Stimulated activated CD4-positive, alpha-beta T cell treated with anti-CD3 and anti-CD28 coated beads, Interleukin-15, amount 100 ng/mL, for 48 hours (primary cell): ENCODE data around the gene TIMM44.

Experiments
- DNase-seq, 2 donors: peaks; one replicate each; pipeline ENCODE4 v3.0.0-alpha.2; 2020; ENCODE audit warnings: low read depth in 2 of 2

The TIMM44 gene, protein sequence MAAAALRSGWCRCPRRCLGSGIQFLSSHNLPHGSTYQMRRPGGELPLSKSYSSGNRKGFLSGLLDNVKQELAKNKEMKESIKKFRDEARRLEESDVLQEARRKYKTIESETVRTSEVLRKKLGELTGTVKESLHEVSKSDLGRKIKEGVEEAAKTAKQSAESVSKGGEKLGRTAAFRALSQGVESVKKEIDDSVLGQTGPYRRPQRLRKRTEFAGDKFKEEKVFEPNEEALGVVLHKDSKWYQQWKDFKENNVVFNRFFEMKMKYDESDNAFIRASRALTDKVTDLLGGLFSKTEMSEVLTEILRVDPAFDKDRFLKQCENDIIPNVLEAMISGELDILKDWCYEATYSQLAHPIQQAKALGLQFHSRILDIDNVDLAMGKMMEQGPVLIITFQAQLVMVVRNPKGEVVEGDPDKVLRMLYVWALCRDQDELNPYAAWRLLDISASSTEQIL

DNA sequence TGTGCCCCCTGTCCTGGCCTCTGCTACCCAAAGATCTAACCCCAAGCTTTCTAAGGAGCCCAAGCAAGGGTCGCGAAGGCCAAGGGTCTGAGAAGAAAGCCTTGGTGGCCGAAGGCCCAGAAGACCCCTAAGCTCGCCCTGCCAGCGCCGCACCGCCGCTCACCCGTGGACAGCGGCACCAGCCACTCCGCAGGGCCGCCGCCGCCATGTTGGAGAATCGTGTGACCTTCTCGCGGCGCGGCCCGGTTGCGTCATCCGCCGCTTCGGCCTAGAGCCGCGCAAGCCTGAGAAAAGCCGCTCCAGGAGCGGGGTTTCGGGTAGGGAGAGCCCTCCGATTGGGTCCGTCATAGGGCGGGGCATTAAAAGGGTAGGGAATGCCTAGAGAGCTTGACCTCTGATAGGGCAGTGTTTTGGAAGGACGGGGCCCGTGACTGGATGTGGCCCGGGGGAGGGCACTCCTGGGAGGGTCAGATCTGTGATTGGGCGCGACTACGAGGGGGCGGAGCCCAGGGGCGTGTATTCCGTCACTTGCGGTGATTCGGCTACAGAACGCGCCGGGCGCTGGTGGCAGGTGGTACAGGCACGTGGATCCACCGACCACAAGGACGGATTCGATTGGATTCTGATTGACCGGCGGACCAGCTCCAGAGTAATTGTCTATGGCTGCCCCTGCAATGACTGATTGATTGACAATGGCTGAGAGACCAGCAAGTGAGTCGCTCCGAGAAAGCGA, at the start of gene TIMM44:
Gene TIMM44 (minus strand): TSS at position 223 of the 733 bp plus-strand sequence. CDS start 15 bp downstream, at position 208.
- DNase-seq: peak; percentile 97 to 99

DNA sequence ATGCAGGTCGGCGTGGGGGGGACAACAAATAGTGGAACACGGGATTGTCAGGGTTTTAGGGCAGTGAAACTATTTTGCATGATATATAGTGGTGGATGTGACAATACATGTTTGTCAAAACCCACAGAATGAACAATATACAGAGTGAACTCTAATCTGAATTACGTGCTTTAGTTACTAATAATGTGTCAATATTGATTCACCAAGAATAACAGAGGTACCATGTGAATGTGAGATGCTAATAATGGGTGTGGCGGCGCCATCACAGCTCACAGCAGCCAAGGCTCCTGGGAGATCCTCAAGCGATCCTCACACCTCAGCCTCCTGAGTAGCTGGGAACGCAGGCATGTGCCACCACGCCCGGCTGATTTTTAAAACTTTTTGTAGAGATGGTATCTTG, 49.1 kb upstream of the TIMM44 start:
- DNase-seq: no peak

DNA sequence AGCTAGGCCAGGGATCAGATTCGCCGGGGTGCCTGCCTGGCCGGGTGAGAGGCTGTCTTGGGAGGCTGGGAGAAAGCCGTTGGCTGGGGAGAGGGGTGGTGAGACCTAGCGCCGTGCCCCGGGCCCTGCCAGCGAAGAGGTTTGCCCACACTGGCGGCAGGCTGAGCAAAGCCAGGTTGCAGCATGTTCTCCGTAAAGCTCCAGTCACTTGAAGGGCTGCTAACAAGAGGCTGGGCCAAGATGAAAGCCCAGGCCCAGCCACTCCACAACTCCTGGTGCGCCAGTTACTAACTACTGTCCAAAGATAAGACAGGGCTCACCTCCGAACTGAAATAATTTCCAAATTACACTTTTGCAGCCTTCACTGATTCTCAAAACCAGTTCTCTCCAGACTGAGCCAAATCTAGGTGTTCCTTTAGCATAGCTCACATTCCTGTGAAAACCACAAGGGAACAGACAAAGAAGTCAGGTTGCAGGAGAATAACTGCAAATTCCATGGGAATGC, 45.7 kb upstream of the TIMM44 start:
- no peak for DNase-seq

DNA sequence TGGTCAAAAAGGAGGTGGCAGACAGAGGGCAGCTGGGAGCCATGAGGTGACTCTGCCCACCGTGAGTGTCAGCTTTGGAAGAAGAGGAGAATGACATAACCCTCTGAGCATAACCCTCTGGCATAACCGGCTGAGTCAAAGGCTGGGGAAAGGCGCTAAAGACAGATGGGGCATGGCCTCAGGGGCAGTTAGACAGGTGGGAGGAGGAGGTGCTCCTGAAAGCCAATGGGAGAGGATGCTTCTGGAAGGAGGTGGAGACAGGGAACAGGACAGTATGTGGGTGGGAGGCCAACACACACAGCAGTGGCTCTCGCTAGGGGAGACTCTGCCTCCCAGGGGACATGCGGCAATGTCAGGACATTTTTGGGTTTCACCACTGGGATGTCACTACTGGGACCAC, 44.8 kb upstream of the TIMM44 start:
- no peak for DNase-seq

DNA sequence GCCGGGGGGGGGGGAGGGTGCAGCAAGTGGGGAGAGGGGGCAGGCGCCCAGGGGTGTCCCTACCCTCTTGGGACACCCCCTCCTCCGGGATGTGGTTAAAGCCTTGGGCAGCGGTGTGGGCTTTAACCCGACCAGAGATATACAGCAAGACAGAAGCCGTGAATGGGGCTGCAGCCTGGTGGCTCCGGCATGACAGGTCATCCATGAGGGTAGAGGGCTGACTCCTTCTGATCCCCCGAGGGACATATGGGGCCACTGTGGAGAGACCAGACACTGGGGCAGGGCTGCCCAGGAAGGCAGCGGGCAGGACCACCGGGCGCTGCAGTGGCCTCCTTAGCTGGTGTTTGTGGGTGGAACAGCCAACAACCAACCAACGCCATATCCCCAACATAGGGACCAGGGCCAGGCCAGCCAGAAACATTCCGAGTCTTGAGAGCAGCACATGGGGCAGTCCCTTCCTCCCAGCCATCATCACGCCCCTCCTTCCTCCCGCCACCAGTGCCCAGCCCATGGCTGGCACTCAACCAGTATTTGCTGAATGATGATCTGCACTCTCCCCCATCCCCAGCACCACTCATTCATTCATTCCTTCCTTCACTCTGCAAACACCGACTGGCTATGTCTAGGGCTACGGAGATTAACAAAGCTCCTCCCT, 43.8 kb upstream of the TIMM44 start:
- DNase-seq: no peak

DNA sequence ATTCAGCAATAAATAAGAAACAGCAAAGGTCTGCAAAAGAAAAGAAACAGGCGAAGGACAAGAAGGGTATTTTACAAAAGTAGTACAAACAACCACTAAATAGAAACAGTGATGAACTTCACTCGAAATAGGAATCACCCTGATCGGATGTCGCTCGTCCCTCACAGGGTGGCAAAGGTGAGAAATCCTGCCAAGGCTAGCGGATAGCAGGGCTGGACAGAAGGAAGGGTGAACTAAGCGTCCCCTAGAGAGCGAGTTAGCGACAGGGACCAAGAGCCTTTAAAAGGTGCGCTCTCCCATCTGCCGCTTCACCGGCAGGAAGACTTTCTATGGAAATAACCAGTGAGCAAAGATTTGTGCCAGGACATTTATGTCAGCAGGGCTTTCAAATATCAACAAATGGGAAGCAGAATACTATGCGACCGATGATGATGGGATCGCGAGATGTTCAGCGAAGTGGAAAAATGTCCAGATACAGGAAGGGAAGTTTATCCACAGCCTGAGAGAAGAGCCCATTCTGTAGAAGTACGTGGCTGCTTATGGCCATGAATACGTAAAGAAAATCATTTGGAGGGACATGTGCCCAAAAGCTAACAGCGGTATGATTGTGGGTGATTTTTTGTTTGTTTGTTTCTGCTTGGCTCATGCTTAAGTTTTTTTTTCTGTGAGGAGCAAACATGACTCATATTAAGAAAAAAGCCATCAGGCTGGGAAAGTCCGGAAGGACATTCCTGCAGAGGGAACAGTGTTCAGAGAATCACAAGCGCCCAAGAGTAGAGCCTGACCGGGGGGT, 43.1 kb upstream of the TIMM44 start:
- no peak for DNase-seq

DNA sequence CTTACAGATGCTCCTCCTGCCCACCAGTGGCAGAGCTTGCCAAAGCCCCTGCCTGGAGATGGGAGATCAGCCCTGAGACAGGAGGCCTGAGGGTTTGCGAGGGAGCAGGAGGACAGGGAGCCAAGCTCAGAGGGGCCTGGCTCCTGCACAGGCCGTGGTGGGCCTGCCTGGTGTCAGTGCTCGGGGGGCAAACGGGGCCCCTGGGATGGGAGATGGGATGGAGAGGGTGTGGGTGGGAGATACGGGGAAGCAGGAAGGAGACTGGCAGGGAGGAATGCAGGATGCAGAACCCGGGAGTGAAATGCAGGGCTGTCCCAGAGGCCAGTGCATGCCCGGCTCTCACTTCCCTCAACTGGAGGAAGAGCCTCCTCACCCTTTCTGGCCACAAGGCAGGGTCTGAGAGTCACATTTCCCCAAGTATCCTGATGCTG, 42.0 kb upstream of the TIMM44 start:
- DNase-seq: no peak

DNA sequence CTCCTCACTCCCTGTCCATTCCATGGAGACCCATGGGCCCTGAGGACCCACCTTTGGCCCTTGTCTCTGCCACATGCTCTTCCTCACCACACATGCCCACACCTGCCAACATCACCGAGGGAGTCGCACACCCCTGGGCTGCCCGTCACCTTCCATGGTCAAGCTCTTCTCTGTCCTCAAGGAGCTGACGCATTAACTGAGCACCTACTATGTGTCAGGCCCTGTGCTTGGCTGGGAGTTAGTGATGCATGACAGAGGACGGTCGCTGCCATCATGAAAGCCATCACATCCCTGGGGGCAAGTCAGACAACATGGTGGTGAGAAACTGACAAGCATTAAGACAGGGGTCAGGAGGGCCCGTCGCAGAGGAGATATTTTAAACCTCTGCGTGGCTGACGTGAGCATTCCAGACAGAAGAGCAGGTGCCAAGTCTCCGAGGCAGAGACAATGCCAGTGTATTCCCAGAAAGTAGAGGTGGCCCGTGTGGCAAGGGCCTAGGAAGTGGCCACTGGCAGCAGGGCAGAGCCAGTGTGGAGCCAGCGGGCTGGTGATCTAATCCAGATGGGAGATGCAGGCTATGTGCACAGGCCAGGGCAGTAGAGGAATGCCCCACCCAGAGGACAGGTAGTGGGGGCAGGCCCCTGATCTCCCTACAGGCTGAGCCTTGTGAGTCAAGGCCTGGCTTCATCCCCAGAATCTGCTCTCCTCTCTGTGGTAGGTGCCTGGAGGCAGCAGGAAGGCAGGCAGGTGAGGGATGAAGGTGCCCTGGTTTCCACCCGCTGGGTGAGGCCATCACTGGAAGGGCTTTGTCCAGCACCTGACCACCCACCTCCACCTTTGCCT, 40.8 kb upstream of the TIMM44 start:
- DNase-seq: no peak

DNA sequence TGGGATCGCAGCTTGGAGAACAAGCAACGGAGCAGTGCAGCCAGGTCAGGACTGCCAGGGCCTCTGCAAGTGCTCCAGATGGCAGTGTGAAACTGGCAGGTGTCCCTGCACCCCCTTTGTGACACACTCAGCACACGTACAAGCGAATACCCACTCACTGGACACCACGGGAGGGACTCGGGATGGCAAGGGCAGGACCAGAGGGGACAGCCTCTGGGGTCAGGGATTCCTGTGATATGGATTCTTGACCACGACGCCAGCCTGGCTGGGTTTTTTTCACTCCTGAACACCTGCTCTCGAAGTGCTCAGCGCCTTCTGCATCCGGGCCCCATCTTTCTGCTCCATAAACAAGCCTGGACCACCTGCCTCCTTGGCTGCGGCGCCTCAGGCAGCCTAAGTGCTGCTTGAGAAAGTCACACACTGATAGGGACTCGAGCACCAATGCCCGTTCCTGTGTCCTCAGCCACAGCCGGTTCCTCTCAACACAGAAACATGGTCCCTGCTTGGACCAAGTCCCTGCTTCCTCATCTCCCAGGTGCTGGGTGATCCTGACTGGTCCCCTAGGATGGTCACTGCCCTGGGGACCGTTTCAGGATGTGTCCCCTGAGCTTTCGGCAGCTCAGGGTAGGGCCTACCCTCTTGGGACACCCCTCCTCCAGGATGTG, 40.0 kb upstream of the TIMM44 start:
- no peak for DNase-seq

DNA sequence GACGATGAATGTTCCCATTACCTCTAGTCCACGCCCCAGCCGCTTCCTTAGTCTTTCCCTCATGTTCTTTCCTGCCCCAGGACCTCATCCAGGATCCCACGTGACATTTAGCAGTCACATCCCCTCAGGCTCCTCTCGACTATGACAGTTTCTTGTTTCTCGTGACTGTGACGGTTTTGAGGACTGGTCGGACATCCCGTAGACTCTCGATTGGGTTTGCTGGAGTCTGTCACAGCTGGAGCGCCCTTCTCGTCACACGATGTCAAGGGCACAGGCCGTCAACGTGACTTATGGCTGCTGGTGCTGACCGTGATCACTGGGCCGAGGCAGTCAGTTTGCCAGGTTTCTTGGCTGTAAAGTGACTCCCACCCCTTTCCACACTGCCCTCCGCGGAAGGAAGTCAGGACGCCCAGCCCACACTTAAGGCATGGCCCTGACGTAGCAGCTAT, 39.2 kb upstream of the TIMM44 start:
- DNase-seq: no peak

DNA sequence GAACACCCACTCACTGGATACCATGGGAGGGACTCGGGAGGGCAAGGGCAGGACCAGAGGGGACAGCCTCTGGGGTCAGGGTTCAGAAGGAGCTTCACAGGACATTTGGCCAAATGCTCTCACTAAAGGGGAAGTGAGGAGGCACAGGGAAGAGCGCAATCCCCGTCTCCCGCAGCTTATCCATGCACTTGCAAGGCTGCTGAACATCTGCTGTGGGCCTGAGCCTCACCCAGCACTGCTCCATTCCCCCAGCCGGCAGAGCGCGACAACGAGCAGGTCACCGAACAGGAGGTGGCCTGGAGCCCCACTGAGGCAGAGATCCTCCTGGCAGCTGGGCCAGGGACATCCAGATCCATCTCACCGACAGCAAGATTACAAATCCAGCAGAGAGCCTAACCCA, 38.6 kb upstream of the TIMM44 start:
- DNase-seq: no peak

DNA sequence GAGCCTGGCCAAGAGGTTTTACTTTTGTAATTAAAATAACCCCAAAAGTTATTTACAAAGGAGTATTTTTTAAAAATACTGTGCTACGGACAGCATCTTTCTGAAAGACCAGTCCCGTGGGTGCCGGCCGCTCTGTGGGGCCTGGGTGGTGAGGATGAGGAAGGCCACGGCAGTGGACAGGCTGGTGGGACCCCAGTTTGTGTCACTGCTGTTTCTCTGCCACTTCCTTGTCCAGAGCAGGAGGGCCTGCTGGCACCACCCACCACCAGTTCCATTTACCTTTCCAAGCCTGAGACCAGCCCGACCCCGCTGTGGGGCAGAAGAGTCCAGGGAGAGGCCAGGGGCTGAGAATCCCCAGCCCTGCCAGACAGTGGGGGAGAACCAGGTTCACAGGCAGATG, 38.2 kb upstream of the TIMM44 start:
- no peak for DNase-seq

DNA sequence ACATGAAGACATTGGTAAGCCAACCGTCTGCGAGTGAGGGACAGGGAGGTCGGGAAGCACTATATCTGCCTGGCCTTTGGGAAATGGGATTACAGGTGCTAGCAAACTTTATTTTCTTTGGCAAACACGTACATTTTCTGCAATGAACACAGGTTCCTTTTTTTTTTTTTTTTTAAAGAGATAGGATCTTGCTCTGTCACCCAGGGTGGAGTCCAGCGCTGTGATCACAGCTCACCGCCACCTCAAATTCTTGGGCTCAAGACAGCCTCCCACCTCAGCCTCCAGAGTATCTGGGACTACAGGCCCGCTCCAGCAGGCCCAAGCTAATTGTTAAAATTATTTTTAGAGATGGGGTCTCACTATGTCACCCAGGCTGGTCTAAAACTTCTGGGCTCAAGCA, 37.7 kb upstream of the TIMM44 start:
- DNase-seq: no peak

DNA sequence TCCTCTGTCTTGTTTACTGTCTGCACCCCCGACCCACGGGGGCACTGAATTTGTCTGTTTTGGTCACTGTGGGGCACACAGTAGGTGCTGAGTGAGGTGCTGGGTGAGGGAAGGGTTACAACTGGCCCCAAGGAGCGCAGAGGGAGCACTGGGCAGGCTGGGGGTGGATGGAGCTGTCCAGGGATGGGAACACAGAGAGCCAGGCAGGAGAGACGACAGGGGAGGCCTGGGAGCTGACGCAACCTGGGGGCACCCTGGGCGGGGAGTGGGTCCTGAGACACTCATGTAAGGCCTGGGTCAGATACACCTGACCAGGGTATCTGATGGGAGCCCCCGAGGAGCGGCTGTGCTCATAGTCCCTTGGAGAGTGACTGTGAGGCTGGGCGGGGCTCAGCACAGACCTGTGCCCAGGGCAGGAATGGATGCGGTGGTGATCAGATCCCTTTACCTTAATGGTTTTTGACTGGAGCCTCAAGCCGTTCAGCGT, 37.2 kb upstream of the TIMM44 start:
- DNase-seq: no peak

DNA sequence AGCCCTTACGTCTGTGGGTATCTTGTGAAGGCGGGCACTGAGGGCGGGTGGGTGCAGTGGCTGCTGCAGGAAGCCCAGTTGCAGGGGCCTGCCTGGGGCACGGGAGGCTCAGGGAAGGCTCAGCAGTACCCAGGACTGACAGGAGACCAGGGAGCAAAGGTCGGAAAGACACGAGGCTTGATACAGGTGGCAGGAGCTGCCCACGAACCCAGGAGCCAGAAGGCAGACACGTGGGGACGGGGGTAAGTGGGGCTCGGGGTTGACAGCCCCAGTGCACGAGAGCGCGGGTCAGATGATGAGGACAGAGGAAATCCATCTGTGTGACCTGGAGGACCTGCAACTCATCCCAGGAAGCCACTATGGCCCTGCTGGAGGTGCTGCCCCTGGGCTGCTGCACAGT, 36.7 kb upstream of the TIMM44 start:
- DNase-seq: no peak

DNA sequence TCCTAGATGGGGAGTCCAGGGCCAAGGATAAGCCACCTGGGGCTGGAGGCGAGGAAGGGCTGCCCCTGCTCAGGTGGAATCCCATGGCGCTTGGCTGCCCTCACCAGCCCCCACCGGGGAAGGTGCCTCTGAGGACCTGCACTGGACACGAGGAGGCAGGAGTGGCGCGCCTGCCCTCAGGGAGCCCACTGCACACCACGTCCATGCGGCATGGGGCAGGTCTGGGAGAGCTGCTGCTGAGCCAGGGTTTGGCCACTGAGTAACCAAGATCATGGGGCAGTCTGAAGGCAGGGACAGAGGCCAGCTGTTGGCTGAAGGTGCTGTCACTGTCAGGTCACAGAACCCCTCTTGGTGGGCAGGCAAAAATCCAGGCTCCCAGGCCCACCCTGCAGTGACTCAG, 36.1 kb upstream of the TIMM44 start:
- no peak for DNase-seq

DNA sequence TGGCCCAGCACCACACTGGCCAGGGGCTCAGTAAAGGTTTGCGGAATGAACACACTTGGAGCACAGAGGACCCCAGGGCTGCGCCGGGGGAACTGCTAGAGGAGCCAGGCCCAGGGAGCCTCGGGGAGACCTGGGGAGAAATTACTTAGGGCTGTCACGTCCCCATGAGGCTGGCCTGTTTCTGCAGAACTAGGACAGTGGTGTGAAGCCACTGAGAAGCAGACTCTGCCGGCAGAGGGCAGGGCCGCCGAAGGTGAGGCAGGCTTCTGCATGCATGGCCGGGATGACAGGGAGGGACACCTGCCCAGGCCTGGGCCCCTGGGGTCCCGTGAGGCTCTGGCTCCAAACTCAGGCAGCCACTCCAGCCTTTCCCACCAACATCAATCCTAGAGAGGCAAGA, 35.5 kb upstream of the TIMM44 start:
- no peak for DNase-seq

DNA sequence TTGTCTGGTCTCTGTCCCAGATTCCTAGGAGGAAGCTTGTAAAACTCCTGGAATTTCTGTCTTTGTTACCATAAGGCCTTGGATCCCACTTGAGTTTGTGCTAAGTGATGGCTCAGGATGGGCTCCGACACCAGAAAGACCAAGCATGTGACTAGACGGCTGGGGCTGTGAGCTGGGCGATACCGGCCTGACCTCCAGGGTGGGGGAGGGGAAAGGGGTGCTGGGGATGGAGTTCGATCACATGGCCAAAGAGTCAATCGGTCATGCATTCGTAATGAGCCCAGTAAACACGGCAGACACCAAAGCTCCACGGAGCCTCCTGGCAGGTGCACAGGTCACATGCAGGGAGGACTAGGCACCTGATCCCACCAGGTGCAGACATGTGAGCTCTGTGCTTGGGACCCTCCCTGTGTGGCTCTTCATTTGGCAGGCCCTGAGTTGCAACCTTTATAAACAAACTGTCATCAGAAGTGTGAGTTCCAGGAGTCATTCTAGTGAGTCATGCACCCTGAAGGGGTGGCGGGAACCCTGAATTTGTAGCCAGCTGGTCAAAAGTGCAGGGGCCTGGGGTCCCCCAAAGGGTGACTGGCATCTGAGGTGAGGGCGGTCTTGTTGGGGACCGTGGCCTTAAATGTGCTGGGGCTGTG, 34.8 kb upstream of the TIMM44 start:
- no peak for DNase-seq

DNA sequence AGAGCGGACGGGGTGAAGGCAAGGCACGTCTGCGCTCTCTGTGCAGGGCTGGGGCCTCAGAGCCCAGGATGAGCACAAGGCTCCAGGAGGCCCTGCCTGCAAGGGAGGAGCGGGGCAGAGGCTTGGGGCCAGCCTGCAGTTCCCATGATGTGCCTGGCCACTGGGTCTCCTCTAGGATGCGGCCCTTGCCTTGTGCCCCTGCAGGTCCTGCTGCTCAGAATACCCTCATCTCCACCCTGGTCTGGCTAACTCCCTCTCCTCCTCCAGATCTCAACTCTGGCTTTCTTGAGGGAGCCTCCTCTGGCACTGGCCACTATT, 34.2 kb upstream of the TIMM44 start:
- DNase-seq: no peak
